KMS-11 (cell line): ENCODE measurements around the gene PCIF1.
"Not testable (repeated sequence)": the region's sequence is repeated elsewhere in the genome, so short reads cannot be mapped to it uniquely, and the experiment has no call there.

ENCODE experiments used
- H2AFZ ChIP-seq: fragments of 200-600 bp; sonication (generic); 2 replicates; pipeline ENCODE4 v1.6.1; 2016; ENCODE audit warnings: antibody characterized with exemption, mixed run types, low read depth
- H3K27ac ChIP-seq: fragments of 200-600 bp; sonication (generic); 2 replicates; pipeline ENCODE4 v1.6.1; 2016; ENCODE audit warnings: mild to moderate bottlenecking, mixed run types
- H3K27me3 ChIP-seq: fragments of 200-600 bp; sonication (generic); 2 replicates; pipeline ENCODE4 v1.6.1; 2017; ENCODE audit warnings: mild to moderate bottlenecking, low read depth, mixed run types, moderate library complexity; ENCODE audit not compliant: insufficient read depth
- H3K36me3 ChIP-seq: fragments of 200-600 bp; sonication (generic); 2 replicates; pipeline ENCODE4 v1.6.1; 2017; ENCODE audit warnings: mild to moderate bottlenecking, mixed run types; ENCODE audit not compliant: insufficient read depth
- H3K4me1 ChIP-seq: fragments of 200-600 bp; sonication (generic); 2 replicates; pipeline ENCODE4 v1.6.1; 2016; ENCODE audit warnings: mild to moderate bottlenecking, low read depth, mixed run types; ENCODE audit not compliant: poor library complexity, severe bottlenecking
- H3K4me2 ChIP-seq: fragments of 200-600 bp; sonication (generic); 2 replicates; pipeline ENCODE4 v1.7.0; 2016; ENCODE audit warnings: mild to moderate bottlenecking, mixed run types
- H3K4me3 ChIP-seq: fragments of 200-600 bp; sonication (generic); IDR thresholded peaks from 2 replicates; pipeline ENCODE4 v1.6.1; 2017; ENCODE audit warnings: low read depth, low read length, mixed read lengths; ENCODE audit not compliant: insufficient read depth
- H3K79me2 ChIP-seq: fragments of 200-600 bp; sonication (generic); 2 replicates; pipeline ENCODE4 v1.6.1; 2016; ENCODE audit warnings: low read depth, mixed run types; ENCODE audit not compliant: insufficient read depth
- H3K9ac ChIP-seq: fragments of 200-600 bp; sonication (generic); 2 replicates; pipeline ENCODE4 v1.6.1; 2016; ENCODE audit warnings: mild to moderate bottlenecking, mixed run types
- H4K20me1 ChIP-seq: fragments of 200-600 bp; sonication (generic); 2 replicates; pipeline ENCODE4 v1.6.1; 2016; ENCODE audit warnings: mild to moderate bottlenecking, mixed run types; ENCODE audit not compliant: insufficient read depth
- CTCF ChIP-seq: fragments of 200-600 bp; sonication (generic); conservative IDR thresholded peaks from 2 replicates; pipeline ENCODE4 v1.6.1; 2017; ENCODE audit warnings: low read depth, mild to moderate bottlenecking, antibody characterized with exemption, low read length, moderate library complexity, mixed read lengths

Gene PCIF1

DNA sequence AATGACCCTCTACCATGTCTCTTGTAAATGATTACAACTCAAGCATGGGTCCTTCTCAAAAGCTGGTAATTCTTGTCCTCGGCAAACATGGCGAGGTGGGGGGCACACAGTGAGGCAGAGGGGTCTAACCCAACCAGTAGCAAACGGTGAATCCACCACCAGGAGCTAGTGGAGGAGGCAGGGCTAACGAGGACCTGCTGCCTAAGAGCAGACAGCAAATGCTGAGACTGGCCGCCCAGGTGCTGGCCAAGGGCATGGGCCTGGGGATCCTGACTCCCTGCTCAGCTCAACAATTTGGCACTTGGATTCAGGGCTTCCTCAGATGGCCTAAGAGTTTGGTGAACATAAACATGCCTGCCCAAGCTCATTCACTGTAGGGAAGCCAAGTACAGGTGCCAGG, 18.4 kb downstream of the PCIF1 start:
- Histone ChIP-seq H3K27ac (no peak overlapping the region), H3K79me2 (no peaks in the 10 kb centered on the region), H4K20me1 (no peaks in the 10 kb centered on the region), H2AFZ (no peak overlapping the region), H3K27me3 (no peaks in the 10 kb centered on the region), H3K9ac (no peak overlapping the region), H3K4me1 (peaks cover 7% of the 10 kb centered on the region), H3K4me2 (no peak overlapping the region), H3K4me3 (no peak overlapping the region), H3K36me3 (no peaks in the 10 kb centered on the region; the same call in 1 of the 2 replicates)
- no peak for TF ChIP-seq CTCF

- no peak for TF ChIP-seq CTCF
- Histone ChIP-seq H3K9ac (no peak overlapping the region), H3K4me3 (no peak overlapping the region), H3K27ac (no peak overlapping the region), H3K36me3 (no peaks in the 10 kb centered on the region; the same call in 1 of the 2 replicates), H3K79me2 (no peaks in the 10 kb centered on the region), H2AFZ (no peak overlapping the region), H3K4me2 (no peak overlapping the region), H3K27me3 (no peaks in the 10 kb centered on the region), H4K20me1 (no peaks in the 10 kb centered on the region), H3K4me1 (peaks cover 7% of the 10 kb centered on the region)
These were observed 19.2 kb downstream of the PCIF1 start for GRCh38 chr20:45953672-45954071.

- not testable (repeated sequence) for H3K36me3 ChIP-seq, H3K4me2 ChIP-seq, H3K79me2 ChIP-seq, H3K4me3 ChIP-seq, H3K27me3 ChIP-seq, H3K4me1 ChIP-seq, H4K20me1 ChIP-seq, H3K27ac ChIP-seq, H2AFZ ChIP-seq, H3K9ac ChIP-seq
These were observed 21.8 kb downstream of the PCIF1 start for GRCh38 chr20:45956326-45956725.

DNA sequence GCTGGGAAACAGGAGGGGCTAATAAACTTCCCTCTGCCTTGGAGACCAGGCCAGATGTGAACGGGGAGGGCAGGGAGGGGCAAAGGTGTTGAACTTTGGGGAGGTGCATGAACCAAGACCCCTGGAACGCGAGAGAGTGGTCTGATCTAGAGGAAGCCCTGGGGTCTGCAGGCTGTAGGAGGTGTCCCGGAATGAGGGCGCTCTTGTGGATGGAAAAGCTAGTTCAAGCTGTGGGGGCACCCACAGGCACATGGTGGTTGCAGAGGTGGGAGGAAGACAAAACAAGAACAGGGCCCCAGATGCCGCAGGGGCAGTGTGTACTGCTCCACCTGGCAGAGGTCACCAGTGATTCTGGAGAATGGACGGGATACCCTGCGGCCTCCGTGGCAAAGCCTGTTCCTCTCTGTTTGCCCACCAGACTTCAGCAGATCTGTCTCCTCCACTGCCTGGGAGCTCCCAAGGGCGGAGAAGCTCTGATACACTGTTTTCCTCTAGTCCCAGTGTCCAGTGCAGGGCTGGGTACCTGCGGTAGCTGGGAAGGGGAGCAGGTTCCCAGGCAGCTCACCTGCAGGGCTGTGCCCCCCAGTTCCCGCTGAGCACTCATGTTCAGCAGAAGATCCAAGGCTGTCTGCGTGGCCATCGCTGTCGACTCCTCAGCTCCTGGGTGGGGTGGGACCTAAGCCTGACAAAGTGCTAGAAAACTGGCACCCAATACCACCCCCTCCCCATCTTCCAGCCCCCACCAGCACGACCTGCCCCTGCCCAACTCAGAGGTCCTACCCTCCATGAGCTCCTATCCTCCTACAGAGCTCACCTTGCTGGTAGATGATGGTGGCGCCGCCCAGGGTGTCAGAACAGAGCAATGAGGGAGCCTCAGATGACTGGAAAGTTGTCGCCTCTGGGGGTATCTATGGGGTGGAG, 22.8 kb downstream of the PCIF1 start:
- Histone ChIP-seq H3K36me3 (peaks cover 3% of the 10 kb centered on the region; the same call in 1 of the 2 replicates), H2AFZ (no peak overlapping the region), H3K4me2 (no peak overlapping the region), H3K4me3 (no peak overlapping the region), H3K79me2 (no peaks in the 10 kb centered on the region), H3K4me1 (no peaks in the 10 kb centered on the region), H4K20me1 (no peaks in the 10 kb centered on the region), H3K9ac (no peak overlapping the region), H3K27ac (no peak overlapping the region), H3K27me3 (no peaks in the 10 kb centered on the region)
- no peak for TF ChIP-seq CTCF

- Histone ChIP-seq H3K27me3 (no peaks in the 10 kb centered on the region), H3K4me2 (no peak overlapping the region), H3K4me3 (no peak overlapping the region), H3K79me2 (no peaks in the 10 kb centered on the region), H3K27ac (no peak overlapping the region), H2AFZ (no peak overlapping the region), H3K4me1 (no peaks in the 10 kb centered on the region), H3K9ac (no peak overlapping the region), H4K20me1 (no peaks in the 10 kb centered on the region), H3K36me3 (peaks cover 3% of the 10 kb centered on the region; the same call in 1 of the 2 replicates)
- no peak for TF ChIP-seq CTCF
These were observed 24.1 kb downstream of the PCIF1 start for GRCh38 chr20:45958593-45958992.
